K562 (cell line): ENCODE data around the gene FBXW7. TPM values are rescaled to one million over a fixed set of nuclear protein-coding genes. Genes with fewer than 3 reads are reported as not detected.

Experiments used
- BRCA1 ChIP-seq, 2 experiments: fragments of 450-650 bp in 1 of 2; sonication (generic) in 1 of 2; formaldehyde crosslinking in 1 of 2; IDR thresholded peaks; 2 replicates each; pipeline versions ENCODE4 v1.5.0 to v1.6.1; 2017 to 2020; ENCODE audit warnings: mild to moderate bottlenecking in 1 of 2, missing genetic modification reagents in 1 of 2
- CC2D1A ChIP-seq: fragments of 450-650 bp; IDR thresholded peaks from 2 replicates; pipeline ENCODE4 v1.6.1; 2017; ENCODE audit warnings: mild to moderate bottlenecking
- EP400 ChIP-seq: fragments of 450-650 bp; IDR thresholded peaks from 2 replicates; pipeline ENCODE4 v1.6.1; 2017; ENCODE audit warnings: antibody characterized with exemption, mild to moderate bottlenecking, moderate library complexity
- EZH2 ChIP-seq: IDR thresholded peaks from 2 replicates; pipeline ENCODE4 v1.6.1; 2012; ENCODE audit warnings: low read depth, mild to moderate bottlenecking, inconsistent platforms, low read length, borderline replicate concordance
- KAT7 ChIP-seq: sonication (generic); formaldehyde crosslinking; IDR thresholded peaks from 2 replicates; pipeline ENCODE4 v1.8.0; 2022; ENCODE audit warnings: missing genetic modification reagents, mild to moderate bottlenecking, borderline replicate concordance
- KLF6 ChIP-seq: fragments of 250-450 bp; sonication (Bioruptor Pico); IDR thresholded peaks from 2 replicates; pipeline ENCODE4 v1.4.0; 2020; ENCODE audit warnings: mild to moderate bottlenecking, moderate library complexity, borderline replicate concordance
- NFIX ChIP-seq: fragments of 250-450 bp; sonication (Bioruptor Pico); IDR thresholded peaks from 2 replicates; pipeline ENCODE4 v1.4.0; 2020; ENCODE audit warnings: low read depth, mild to moderate bottlenecking, moderate library complexity
- NRF1 ChIP-seq, 2 experiments: fragments of 450-650 bp; IDR thresholded peaks in 1 of 2; conservative IDR thresholded peaks in 1 of 2; 2 replicates each; pipeline ENCODE4 v1.6.1; 2014; ENCODE audit warnings: mild to moderate bottlenecking in 2 of 2
- PCBP2 ChIP-seq: fragments of 200-400 bp; formaldehyde crosslinking; IDR thresholded peaks from 2 replicates; pipeline ENCODE4 v1.6.1; 2018; ENCODE audit warnings: low read length, low read depth, mild to moderate bottlenecking, moderate library complexity; ENCODE audit not compliant: poor library complexity, severe bottlenecking
- PKNOX1 ChIP-seq: fragments of 450-650 bp; IDR thresholded peaks from 2 replicates; pipeline ENCODE4 v1.6.1; 2016
- SIRT6 ChIP-seq: IDR thresholded peaks from one replicate; pipeline ENCODE4 v1.6.1; 2012; ENCODE audit warnings: low read depth, mild to moderate bottlenecking, control low read depth, inconsistent platforms, low read length, moderate library complexity
- SMAD3 ChIP-seq: fragments of 450-650 bp; formaldehyde crosslinking; conservative IDR thresholded peaks from 2 replicates; pipeline ENCODE4 v1.4.0; 2020; ENCODE audit warnings: mild to moderate bottlenecking
- SP1 ChIP-seq: sonication (generic); formaldehyde crosslinking; IDR thresholded peaks from 2 replicates; pipeline ENCODE4 v1.8.1; 2022; ENCODE audit warnings: mild to moderate bottlenecking, missing genetic modification reagents
- TGIF2 ChIP-seq: sonication (generic); formaldehyde crosslinking; IDR thresholded peaks from 2 replicates; pipeline ENCODE4 v1.8.1; 2022; ENCODE audit warnings: mild to moderate bottlenecking, missing genetic modification reagents, moderate library complexity
- ZBTB11 ChIP-seq, 3 experiments: fragments of 200-800 bp in 1 of 3; fragments of 250-450 bp in 1 of 3; fragments of 450-650 bp in 1 of 3; sonication (Bioruptor Pico) in 1 of 3; sonication (Bioruptor generic) in 1 of 3; formaldehyde crosslinking in 1 of 3; IDR thresholded peaks; 2 replicates each; pipeline versions ENCODE4 v1.6.1 to v1.8.0; 2016 to 2022; ENCODE audit warnings: mild to moderate bottlenecking in 2 of 3, missing genetic modification characterization in 2 of 3, missing compliant biosample characterization in 1 of 3, moderate library complexity in 1 of 3
- ZNF253 ChIP-seq: fragments of 250-450 bp; sonication (Bioruptor Pico); conservative IDR thresholded peaks from 2 replicates; pipeline ENCODE4 v1.6.1; 2021; ENCODE audit warnings: mild to moderate bottlenecking
- polyA plus RNA-seq, 8 experiments: library from polyadenylated mRNA; depleted of rRNA in 4 of 8; stranded (reverse) in 5 of 8; unstranded in 3 of 8; fragments of >200 nt; fragmentation: Nextera tagmentation in 2 of 8; fragmentation: Illumina TruSeq in 1 of 8; extraction: Ambion mirVana in 2 of 8; extraction: Trizol in 1 of 8; gene quantifications; 2 replicates each; pipeline versions ENCODE4 v1.2.1 to v1.2.3, GENCODE V29; 2011 to 2014; ENCODE audit warnings: inconsistent platforms in 1 of 8, missing spikeins in 1 of 8
- total RNA-seq, 7 experiments: library from RNA; depleted of rRNA in 6 of 7; stranded (reverse); fragments of >200 nt in 6 of 7; fragmentation: Illumina TruSeq in 2 of 7; extraction: Trizol in 2 of 7; gene quantifications; 2 replicates each; pipeline versions ENCODE4 v1.2.1 to v1.2.3, GENCODE V29; 2011 to 2021; ENCODE audit warnings: low replicate concordance in 1 of 7
- TF ChIP-seq, protein P1 (sequence below): fragments of 450-650 bp; IDR thresholded peaks from 2 replicates; pipeline ENCODE4 v1.6.1; 2016; ENCODE audit warnings: borderline replicate concordance
- TF ChIP-seq, protein P2 (sequence below): fragments of 150-350 bp; conservative IDR thresholded peaks from 2 replicates; pipeline ENCODE4 v1.6.1; 2014; ENCODE audit warnings: low read length

The FBXW7 gene
- total and polyA plus RNA-seq, 9 of the 15 experiments (the other 6 are each of a cell fraction or from before 2014, with no cell fraction given), result 6.8 to 44.2 (median 16.4) TPM

DNA sequence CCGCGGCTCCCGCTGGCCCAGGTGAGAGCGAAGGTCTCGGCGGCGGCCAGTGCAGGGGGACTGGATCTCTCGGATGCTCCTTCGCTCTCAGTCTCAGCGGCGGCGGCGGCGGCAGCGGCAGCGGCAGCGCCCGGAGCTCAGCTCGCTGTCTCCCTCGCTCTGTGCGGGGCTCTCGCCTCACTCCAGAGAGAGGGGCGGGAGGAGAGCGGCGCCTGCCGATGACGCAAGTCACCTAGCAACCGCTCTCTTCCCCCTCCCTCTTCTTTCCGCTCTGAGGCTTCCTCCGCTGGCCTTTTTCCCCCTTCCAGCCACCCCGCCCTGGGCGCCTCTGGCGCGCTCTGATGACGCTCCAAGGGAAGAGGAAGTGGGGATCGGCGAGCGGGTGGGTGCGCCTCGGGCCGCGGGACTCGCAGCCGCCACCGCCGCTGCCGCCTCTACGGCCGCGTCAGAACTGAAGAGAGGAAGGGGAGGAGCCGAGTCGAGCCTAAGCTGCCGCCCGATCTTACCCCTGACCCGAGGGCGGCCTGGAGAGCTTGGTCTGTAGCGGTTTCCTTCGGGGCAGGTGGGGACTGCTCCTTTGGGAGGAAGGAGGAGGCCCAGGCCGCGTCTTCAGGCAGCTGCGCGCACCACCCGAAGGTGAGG is at the start of gene FBXW7 (continued):
- TF ChIP-seq ZBTB11 (CRISPR knock-in tag; IDR thresholded peaks at IDR 0.05), result peak in 2 of 3 experiments; percentile 34 to 90; a peak in 3 of 6 replicates
- no peak for TF ChIP-seq ZNF253 (CRISPR knock-in tag)
- TF ChIP-seq PKNOX1, result no peak
- TF ChIP-seq NFIX (CRISPR knock-in tag), result no peak
- TF ChIP-seq PCBP2, result no peak
- TF ChIP-seq TGIF2 (CRISPR knock-in tag), result no peak
- TF ChIP-seq EZH2, result no peak
- TF ChIP-seq, protein P1, sequence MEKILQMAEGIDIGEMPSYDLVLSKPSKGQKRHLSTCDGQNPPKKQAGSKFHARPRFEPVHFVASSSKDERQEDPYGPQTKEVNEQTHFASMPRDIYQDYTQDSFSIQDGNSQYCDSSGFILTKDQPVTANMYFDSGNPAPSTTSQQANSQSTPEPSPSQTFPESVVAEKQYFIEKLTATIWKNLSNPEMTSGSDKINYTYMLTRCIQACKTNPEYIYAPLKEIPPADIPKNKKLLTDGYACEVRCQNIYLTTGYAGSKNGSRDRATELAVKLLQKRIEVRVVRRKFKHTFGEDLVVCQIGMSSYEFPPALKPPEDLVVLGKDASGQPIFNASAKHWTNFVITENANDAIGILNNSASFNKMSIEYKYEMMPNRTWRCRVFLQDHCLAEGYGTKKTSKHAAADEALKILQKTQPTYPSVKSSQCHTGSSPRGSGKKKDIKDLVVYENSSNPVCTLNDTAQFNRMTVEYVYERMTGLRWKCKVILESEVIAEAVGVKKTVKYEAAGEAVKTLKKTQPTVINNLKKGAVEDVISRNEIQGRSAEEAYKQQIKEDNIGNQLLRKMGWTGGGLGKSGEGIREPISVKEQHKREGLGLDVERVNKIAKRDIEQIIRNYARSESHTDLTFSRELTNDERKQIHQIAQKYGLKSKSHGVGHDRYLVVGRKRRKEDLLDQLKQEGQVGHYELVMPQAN, result no peak
- no peak for TF ChIP-seq CC2D1A
- TF ChIP-seq EP400, result no peak; the same call in 1 of the 2 replicates
- TF ChIP-seq, protein P2, sequence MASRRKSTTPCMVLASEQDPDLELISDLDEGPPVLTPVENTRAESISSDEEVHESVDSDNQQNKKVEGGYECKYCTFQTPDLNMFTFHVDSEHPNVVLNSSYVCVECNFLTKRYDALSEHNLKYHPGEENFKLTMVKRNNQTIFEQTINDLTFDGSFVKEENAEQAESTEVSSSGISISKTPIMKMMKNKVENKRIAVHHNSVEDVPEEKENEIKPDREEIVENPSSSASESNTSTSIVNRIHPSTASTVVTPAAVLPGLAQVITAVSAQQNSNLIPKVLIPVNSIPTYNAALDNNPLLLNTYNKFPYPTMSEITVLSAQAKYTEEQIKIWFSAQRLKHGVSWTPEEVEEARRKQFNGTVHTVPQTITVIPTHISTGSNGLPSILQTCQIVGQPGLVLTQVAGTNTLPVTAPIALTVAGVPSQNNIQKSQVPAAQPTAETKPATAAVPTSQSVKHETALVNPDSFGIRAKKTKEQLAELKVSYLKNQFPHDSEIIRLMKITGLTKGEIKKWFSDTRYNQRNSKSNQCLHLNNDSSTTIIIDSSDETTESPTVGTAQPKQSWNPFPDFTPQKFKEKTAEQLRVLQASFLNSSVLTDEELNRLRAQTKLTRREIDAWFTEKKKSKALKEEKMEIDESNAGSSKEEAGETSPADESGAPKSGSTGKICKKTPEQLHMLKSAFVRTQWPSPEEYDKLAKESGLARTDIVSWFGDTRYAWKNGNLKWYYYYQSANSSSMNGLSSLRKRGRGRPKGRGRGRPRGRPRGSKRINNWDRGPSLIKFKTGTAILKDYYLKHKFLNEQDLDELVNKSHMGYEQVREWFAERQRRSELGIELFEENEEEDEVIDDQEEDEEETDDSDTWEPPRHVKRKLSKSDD, result 0 out of 2 replicates have a peak, but pooled peaks have one; percentile 39
- no peak for TF ChIP-seq SIRT6
- TF ChIP-seq NRF1 (conservative IDR thresholded peaks at IDR 0.05 in 1 of 2, IDR thresholded peaks at IDR 0.05 in 1 of 2), result peak; percentile 74 to 77
- peak; percentile 98 for TF ChIP-seq SP1 (CRISPR knock-in tag)
- TF ChIP-seq BRCA1 (IDR thresholded peaks at IDR 0.05), result no peak
- TF ChIP-seq BRCA1 (CRISPR knock-in tag; IDR thresholded peaks at IDR 0.05), result no peak
- no peak for TF ChIP-seq KLF6
- no peak for TF ChIP-seq SMAD3 (CRISPR knock-in tag)
- peak; percentile 6; the same call in 1 of the 2 replicates for TF ChIP-seq KAT7 (CRISPR knock-in tag)
